Glomerular endothelial cell (primary cell): ENCODE measurements around the gene NSUN5. TPM values are rescaled to one million over a fixed set of nuclear protein-coding genes. Genes with fewer than 3 reads are reported as not detected.
A peak's percentile ranks its signal among the peaks of the same experiment; 100 is the strongest.
"Not testable (repeated sequence)": the region's sequence is repeated elsewhere in the genome, so short reads cannot be mapped to it uniquely, and the experiment has no call there.

ENCODE experiments used
- DNase-seq: peaks from one replicate; pipeline ENCODE4 v3.0.0-alpha.2; 2011; ENCODE audit warnings: low read depth, low spot score; ENCODE audit errors: extremely low read depth
- total RNA-seq: library from RNA; depleted of rRNA; stranded (reverse); fragments of >200 nt; gene quantifications from 2 replicates; pipeline ENCODE4 v1.2.3, GENCODE V29; 2015

The NSUN5 gene
- total RNA-seq, result 8.9 and 11.9 TPM in 2 replicates

GRCh38 chr7:73308665-73309214 lies at the start of gene NSUN5:
NSUN5 (minus strand) TSS chr7:73308826; CDS start chr7:73308790, 36 bp downstream.
- DNase-seq, result no peak

DNA sequence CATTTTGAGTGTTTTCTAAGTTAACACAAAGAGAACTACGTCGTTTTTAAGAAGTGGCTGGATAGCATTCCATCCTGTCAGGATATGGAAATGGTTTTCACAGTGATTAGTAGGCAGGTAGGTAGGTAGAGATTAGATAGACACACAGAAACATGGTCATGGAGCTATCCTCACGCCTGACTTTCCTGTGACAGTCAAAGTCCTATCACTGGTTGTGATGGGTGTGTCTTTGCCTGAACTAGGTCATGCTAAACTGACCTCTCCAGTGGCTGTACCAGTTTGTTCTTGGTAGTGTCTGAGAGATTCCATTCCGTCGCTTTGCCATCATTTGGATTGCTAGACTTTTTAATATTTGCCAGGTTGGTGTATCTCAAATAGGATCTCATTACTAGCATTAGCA lies 47.5 kb upstream of the NSUN5 start:
- no peak for DNase-seq

GRCh38 chr7:73354821-73355220 lies 46.2 kb upstream of the NSUN5 start:
- no peak for DNase-seq

- DNase-seq, result no peak
Measured at GRCh38 chr7:73354196-73354595, 45.6 kb upstream of the NSUN5 start.

GRCh38 chr7:73353243-73353642 lies 44.6 kb upstream of the NSUN5 start:
- no peak for DNase-seq

- no peak for DNase-seq
Measured at GRCh38 chr7:73352784-73353183, 44.2 kb upstream of the NSUN5 start.

DNA sequence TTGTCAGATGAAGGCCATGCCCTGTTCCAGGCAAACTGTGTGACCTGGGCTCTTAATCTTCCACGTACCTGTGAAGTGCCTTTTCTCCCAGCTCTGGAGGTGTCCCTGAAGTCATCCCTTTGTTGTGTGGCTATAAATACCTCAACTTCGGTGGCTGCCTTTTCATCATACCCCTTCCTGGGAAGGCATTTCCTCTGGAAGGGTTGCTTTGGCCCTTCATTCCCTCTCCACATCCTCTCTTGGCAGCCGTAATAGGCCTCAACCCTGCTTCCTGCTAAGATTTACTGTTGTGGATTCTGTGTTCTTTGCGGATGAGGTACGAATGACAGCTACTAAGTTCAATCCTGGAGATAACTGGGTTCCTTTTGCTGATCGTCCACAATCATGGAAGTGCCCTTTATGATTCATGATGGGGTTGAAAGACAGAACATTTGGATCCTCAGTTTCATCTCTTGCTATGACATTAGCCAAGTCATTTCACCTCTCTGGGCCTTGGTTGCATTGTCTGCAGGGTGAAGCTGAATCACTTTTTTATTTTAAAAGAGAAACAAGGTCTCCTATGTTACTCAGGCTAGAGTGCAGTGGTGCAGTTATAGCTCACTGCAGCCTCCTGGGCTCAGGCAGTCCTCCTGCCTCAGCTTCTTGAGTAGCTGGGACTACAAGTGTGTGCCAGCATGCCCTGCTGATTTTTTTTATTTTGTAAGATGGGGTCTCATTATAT lies 43.0 kb upstream of the NSUN5 start:
- DNase-seq, result peak; percentile 16

GRCh38 chr7:73350306-73351068 lies 41.9 kb upstream of the NSUN5 start:
- no peak for DNase-seq

- no peak for DNase-seq
Measured at GRCh38 chr7:73349763-73350162, 41.1 kb upstream of the NSUN5 start.

DNA sequence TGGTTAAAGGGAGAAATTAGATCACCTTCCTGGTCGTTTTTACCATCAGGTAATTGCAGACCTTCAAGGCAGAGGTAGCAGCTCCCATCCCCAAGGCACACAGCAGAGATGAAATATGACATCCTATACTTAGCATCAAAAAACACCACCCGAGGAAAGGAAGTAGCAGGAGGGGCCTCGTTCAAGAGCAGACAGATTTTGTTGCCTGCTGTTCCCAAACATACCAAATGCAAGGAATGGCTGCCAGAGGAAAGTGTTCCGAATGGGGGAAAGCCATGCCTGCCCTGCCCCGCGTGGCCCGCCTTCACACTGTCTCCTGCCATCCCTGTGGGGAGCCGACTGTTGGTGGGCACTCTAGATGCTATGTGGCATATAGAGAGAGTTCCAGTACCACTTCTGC lies 37.3 kb upstream of the NSUN5 start:
- DNase-seq, result no peak

DNA sequence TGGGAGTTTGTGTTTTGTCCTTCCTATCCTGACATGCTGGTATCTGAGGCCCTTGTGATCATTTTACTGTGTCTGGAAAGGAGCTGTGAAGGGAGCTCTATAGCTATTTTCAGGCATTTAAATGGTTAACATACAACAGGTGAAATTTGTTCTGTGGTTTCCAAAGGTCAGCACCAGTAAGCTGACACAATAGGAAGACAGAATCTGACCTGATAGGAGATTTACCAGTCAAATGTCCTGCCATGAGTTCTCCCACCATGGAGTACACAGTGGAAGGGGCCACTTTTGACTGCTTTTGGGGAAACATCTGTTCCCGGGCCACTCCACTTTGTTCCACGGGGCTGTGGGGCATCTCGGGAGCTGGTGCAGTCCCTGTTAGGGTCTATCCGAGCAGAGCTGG lies 36.9 kb upstream of the NSUN5 start:
- DNase-seq, result no peak

DNA sequence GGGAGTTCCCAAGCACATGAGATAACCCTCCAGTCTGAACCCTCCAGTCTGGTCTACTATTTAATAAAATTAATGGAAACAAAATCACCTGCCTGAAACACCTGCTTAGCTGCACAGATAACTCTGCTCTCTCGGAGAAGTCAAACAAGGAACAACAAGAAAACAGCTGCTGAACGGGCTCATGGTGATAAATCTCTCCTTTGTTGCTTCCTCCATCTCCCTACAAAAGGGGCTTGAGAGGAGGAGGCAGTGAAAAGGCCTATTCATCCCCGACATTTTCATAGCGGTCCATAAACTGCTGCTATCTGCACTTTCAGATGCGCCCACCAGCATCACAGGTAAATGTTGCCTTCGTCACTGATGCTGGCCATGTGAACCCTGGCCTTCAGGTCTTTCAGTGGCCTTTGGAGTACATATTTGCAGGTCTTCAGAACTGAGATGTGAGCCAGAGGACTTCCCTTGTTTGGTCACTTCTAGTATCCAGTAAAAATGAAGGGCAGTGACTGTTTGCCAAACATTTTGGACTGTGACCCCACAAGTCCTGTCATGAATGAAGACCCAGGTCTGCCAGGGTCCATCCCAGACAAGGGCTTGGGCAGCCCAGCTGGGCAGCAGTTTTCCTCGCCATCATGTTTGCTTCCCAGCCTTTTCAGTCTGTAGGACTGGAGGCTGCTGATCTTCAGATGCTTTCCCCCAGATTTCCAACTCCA lies 35.2 kb upstream of the NSUN5 start:
- DNase-seq, result no peak

DNA sequence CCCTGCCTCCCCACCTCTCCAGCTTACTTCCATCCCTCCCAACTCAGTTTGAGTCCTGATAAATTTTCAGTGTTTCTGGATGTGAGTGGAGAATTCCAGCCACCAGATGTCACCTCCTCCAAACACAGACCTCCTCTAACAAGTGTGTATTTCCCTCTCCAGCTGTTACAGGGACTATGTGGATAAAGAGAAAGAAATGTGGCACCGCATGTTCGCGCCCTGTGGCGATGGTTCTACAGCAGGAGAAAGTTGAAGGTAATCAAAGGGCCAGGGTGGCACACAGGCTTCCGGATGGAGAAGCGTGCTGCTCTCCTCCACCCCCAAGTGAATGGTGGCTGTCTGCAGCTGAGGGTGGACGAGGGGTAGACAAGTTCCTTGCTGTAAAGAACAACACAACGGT lies 34.0 kb upstream of the NSUN5 start:
- peak; percentile 23 for DNase-seq

- no peak for DNase-seq
Measured at GRCh38 chr7:73341877-73342276, 33.3 kb upstream of the NSUN5 start.

GRCh38 chr7:73340514-73340913 lies 31.9 kb upstream of the NSUN5 start:
- DNase-seq, result no peak

DNA sequence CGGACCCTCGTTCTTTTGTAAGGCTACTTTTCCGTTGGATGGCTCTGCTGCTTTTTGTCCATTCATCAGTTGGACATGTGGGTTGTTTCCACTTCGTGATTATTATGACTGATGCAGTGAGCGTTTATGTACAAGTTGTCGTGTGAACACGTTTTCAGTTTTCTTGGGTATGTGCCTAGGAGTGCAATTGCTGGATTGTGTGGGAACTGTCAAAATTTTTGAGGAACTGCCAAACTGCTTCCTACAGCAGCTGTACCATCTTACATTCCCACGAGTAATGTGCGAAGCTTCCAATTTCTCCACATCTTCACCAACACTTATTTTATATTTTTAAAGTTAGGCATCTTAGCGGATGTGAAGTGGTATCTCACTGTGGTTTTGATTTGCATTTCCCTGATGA lies 29.7 kb upstream of the NSUN5 start:
- DNase-seq, result no peak

- no peak for DNase-seq
Measured at GRCh38 chr7:73332447-73332846, 23.8 kb upstream of the NSUN5 start.

GRCh38 chr7:73330772-73331171 lies 22.1 kb upstream of the NSUN5 start:
- no peak for DNase-seq

- DNase-seq, result no peak
Measured at GRCh38 chr7:73329861-73330581, 21.4 kb upstream of the NSUN5 start.

DNA sequence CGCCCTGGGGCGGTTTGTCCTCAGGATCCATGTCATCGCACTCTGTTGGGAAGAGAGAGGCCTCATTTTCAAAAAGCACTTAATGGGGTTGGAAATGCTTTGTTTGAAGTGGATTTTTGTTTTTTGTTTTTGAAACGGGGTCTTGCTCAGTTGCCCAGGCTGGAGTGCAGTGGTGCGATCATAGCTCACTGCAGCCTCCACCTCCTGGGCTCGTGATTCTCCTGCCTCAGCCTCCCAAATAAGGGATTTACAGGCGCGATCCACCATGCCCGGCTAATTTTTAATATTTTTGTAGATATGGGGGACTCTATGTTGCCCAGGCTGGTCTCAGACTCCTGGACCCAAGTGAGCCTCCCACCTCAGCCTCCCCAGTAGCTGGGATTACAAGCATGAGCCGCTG lies 20.1 kb upstream of the NSUN5 start:
- no peak for DNase-seq

DNA sequence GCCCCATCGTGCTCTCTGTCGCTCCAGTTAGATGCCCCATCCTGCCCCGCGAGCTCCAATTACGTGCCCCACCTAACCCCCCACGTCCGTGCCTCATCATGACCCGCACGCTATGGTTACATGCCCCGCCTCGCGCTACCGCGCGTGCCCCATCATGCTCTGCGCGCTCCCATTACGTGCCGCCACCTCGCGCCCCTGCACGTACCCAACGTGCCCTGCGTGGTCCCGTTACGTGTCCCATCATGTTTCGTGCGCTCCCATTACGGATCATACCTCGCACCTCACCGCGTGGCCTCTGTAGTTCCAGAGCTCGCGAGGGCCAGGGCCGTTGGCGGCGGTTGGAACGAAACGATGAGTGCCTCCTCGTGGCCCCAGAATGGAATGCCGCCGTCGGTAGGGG lies 19.3 kb upstream of the NSUN5 start, which contains the start of the genes FKBP6 and TRIM50:
Gene FKBP6 (plus strand): TSS at position 240 of the 400 bp plus-strand sequence. CDS start 268 bp downstream, outside the sequence.
Gene TRIM50 (minus strand): TSS at position 161 of the 400 bp plus-strand sequence. CDS start 3,295 bp downstream, outside the sequence.
- not testable (repeated sequence) for DNase-seq
